Coronary artery (tissue), 2 donors: ENCODE measurements around the gene COL21A1.

Source experiments
- DNase-seq: peaks from one replicate; pipeline ENCODE4 v3.0.0-alpha.2; 2017; ENCODE audit warnings: low spot score
- H3K27ac ChIP-seq, 2 donors: fragments of 200-600 bp; sonication (generic); one replicate each; pipeline ENCODE4 v1.5.1; 2016 to 2019
- H3K4me3 ChIP-seq: fragments of 200-600 bp; sonication (generic); 2 replicates; pipeline ENCODE4 v1.5.1; 2016; ENCODE audit warnings: mild to moderate bottlenecking, moderate library complexity
- CTCF ChIP-seq: fragments of 200-600 bp; sonication (generic); IDR thresholded peaks from one replicate; pipeline ENCODE4 v1.5.1; 2019; ENCODE audit warnings: antibody characterized with exemption

COL21A1 gene

GRCh38 chr6:56144538-56145324, 102.6 kb downstream of the COL21A1 start:
- Histone ChIP-seq H3K27ac (no peak overlapping the region), H3K4me3 (no peak overlapping the region)
- no peak for DNase-seq
- no peak for TF ChIP-seq CTCF

GRCh38 chr6:56143796-56144195, 103.6 kb downstream of the COL21A1 start:
- Histone ChIP-seq H3K27ac (no peak overlapping the region), H3K4me3 (no peak overlapping the region)
- TF ChIP-seq CTCF, result no peak

GRCh38 chr6:56140090-56140489, 107.3 kb downstream of the COL21A1 start:
- no peak for TF ChIP-seq CTCF
- Histone ChIP-seq H3K27ac (no peak overlapping the region), H3K4me3 (no peak overlapping the region)
- no peak for DNase-seq

More at GRCh38 chr6:56143796-56144195, 103.6 kb downstream of the COL21A1 start:
- DNase-seq, result no peak

GRCh38 chr6:56115715-56116114, 131.7 kb downstream of the COL21A1 start:
- no peak overlapping the region for H3K27ac ChIP-seq
- TF ChIP-seq CTCF, result no peak
- no peak overlapping the region for H3K4me3 ChIP-seq
- no peak for DNase-seq

- DNase-seq, result no peak
- TF ChIP-seq CTCF, result no peak
- H3K4me3 ChIP-seq, result no peak overlapping the region
- no peak overlapping the region for H3K27ac ChIP-seq
These were observed 138.2 kb downstream of the COL21A1 start for GRCh38 chr6:56109149-56109548.

- no peak for TF ChIP-seq CTCF
- no peak for DNase-seq
These were observed 141.1 kb downstream of the COL21A1 start for GRCh38 chr6:56106231-56106630.

GRCh38 chr6:56104591-56104990, 142.8 kb downstream of the COL21A1 start:
- Histone ChIP-seq H3K4me3 (no peak overlapping the region), H3K27ac (no peak overlapping the region)
- TF ChIP-seq CTCF, result no peak
- no peak for DNase-seq

More at GRCh38 chr6:56106231-56106630, 141.1 kb downstream of the COL21A1 start:
- Histone ChIP-seq H3K27ac (no peak overlapping the region), H3K4me3 (no peak overlapping the region)
